ENCODE data around the gene MAP1LC3B.

The MAP1LC3B gene

GRCh38 chr16:87391950-87392820, at the start of gene MAP1LC3B:
Gene MAP1LC3B (plus strand): TSS chr16:87392336. CDS start chr16:87392428, 92 bp downstream.
- peak; percentile 71 for DNase-seq (ENCODE audit: low read depth, low spot score)
- peak within 1 kb of the TSS; percentile 96 for H3K27ac ChIP-seq

GRCh38 chr16:87342504-87342903, 49.6 kb upstream of the MAP1LC3B start:
- DNase-seq (ENCODE audit: low read depth, low spot score) = no peak
- no peak overlapping the region for H3K27ac ChIP-seq

- DNase-seq (ENCODE audit: low read depth, low spot score) = no peak
- H3K27ac ChIP-seq = no peak overlapping the region
Observed at GRCh38 chr16:87342978-87343752, 49.0 kb upstream of the MAP1LC3B start.

DNA sequence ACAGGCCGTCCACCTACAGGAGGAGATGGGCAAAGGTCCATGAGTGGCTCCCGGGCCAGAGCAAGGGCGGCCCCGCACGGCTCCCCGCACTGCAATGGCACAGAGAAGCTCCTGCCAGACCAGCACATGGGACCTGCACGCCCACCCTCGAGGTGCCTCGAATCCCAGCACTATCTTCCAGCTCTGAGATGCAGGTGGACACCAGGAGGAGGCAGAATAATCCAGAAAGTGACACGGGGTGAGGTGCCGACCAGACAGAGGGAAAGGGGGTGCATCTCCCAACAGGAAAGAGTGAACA, 48.4 kb upstream of the MAP1LC3B start:
- no peak for DNase-seq (ENCODE audit: low read depth, low spot score)
- no peak overlapping the region for H3K27ac ChIP-seq

- H3K27ac ChIP-seq = no peak overlapping the region
- DNase-seq (ENCODE audit: low read depth, low spot score) = no peak
Observed at GRCh38 chr16:87344165-87344930, 47.8 kb upstream of the MAP1LC3B start.

- H3K27ac ChIP-seq = no peak overlapping the region
- DNase-seq (ENCODE audit: low read depth, low spot score) = no peak
Observed at GRCh38 chr16:87344931-87345631, 47.1 kb upstream of the MAP1LC3B start.

DNA sequence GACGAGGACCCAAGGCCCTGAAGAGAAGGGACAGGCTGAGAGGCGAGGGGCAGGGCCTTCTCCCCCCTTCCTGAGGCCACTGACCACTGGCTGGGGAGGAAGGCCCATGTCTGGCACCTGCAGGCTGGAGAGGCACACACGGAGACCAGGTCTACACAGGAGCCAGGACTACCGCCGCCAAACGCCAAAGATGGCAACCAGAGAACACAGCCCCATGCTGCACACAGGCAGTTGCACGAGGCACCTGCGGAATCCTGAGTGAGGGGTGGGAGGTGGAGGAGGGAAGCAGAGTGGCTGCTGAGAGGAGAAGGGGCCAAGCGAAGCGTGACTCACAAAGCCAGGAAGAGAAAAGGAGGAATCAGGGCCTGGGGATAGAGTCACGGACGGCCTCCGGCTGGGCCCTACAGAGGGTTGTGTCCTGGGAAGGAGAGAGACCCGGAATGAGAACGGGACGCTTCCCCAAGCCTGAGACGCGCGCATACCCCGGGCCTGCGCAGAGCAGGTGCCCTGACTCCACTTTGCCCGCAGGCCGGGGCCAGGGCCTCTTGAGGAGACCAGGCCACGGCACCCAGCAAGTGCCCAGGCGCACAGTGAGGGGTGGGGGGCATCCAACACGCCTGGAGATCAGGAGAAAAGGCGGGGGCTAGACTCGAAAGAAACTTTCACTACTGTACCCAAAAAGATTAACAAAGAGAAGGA, 46.3 kb upstream of the MAP1LC3B start:
- no peak overlapping the region for H3K27ac ChIP-seq
- no peak for DNase-seq (ENCODE audit: low read depth, low spot score)

DNA sequence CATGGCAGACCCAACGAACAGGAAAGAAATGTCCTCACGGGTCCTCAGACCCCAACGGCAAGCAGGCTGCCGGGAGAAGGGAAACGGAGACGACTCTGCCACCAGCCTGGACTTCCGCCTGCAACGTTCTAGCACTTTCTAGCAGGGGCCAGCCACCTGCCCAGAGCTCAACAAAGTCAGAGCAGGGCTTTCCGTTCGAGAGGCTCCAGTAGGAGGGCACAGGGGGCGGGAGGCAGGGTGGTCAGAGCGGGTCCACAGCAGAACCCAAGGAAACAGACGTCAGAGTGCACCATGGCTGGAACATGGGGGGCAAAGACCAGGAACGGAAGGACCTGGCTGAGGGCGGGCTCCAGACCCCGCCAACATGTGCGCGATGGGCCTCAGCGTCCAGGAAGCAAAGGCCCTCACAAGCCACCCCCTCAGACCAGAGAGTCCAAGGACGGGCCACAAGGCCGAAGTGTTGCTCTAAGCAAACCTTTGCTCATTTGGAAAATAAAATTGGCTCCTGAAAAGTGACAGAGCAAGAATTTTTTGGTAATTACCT, 45.5 kb upstream of the MAP1LC3B start:
- H3K27ac ChIP-seq = no peak overlapping the region
- no peak for DNase-seq (ENCODE audit: low read depth, low spot score)

- H3K27ac ChIP-seq = no peak overlapping the region
- no peak for DNase-seq (ENCODE audit: low read depth, low spot score)
Observed at GRCh38 chr16:87347932-87348615, 44.1 kb upstream of the MAP1LC3B start.

GRCh38 chr16:87348616-87349157, 43.4 kb upstream of the MAP1LC3B start:
- no peak for DNase-seq (ENCODE audit: low read depth, low spot score)

GRCh38 chr16:87350031-87350430, 42.1 kb upstream of the MAP1LC3B start:
- no peak for DNase-seq (ENCODE audit: low read depth, low spot score)
- no peak overlapping the region for H3K27ac ChIP-seq

More at GRCh38 chr16:87348616-87349157, 43.4 kb upstream of the MAP1LC3B start:
- no peak overlapping the region for H3K27ac ChIP-seq

DNA sequence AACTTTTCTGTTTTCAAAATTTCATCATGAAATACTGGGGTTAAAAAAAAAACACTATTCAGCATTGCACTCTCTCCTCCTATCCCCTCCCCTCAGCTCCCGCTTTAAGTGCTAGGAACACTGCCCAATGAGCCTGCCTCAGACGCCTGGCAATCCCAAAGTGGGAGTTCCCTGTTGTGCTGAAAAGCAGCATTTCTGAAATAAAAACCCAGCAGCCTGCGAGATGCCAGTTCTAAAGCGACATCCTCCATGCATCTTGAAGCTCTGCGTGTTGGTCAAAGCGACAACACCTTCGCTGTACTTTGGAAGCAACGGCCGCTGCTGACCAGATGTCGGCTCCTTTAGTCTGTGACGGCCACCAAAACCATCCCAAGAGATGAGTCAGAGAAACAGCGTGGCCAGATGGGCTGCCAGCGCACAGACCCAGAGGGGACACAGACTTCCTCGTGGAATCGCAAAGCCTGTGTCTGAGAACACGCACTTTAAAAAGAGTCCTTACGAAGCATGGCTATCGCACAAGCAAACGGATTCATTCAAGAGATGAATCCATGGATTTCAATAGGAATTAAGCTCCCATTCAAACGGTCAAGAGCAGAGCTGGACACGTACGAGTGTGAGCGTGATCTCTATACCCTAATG, 41.3 kb upstream of the MAP1LC3B start:
- no peak overlapping the region for H3K27ac ChIP-seq
- no peak for DNase-seq (ENCODE audit: low read depth, low spot score)

GRCh38 chr16:87351320-87351698, 40.8 kb upstream of the MAP1LC3B start:
- no peak for DNase-seq (ENCODE audit: low read depth, low spot score)
- no peak overlapping the region for H3K27ac ChIP-seq

DNA sequence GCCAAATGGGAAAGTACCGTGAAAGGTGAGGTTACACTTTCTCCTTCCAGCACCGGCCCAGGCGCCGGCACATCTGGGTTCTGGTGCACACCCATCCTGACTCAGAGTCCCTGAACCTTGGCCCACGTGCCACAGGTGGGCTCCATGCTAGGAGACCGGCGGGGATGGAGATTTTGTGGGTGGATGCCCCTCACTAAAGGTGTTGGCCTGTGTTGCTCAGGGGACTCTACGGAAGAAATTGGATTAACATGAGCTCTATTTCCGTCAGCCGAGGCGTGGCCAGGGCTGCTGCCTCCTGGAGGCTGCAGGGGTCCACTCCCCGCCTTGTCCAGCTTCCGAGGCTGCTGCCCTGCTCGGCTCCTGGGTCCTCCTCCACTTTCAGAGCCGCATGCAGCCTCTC, 39.3 kb upstream of the MAP1LC3B start:
- no peak for DNase-seq (ENCODE audit: low read depth, low spot score)

DNA sequence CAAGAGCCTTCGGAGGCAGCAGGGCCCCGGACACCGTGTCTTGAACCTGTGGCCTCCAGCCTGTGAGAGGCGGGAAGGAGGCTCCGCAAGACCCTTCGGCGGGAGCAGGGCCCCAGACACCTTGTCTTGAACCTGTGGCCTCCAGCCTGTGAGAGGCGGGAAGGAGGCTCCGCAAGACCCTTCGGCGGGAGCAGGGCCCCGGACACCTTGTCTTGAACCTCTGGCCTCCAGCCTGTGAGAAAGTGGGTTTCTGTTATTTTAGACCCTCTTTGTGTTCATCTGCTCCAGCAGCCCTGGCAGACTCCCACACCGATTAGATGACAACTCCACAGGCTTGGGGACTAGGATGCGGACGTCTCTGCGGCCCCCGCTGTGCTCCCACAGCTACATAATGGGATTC, 38.5 kb upstream of the MAP1LC3B start:
- no peak for DNase-seq (ENCODE audit: low read depth, low spot score)
- no peak overlapping the region for H3K27ac ChIP-seq

More for the DNA sequence above, 39.3 kb upstream of the MAP1LC3B start:
- H3K27ac ChIP-seq = no peak overlapping the region

GRCh38 chr16:87356491-87356853, 35.7 kb upstream of the MAP1LC3B start:
- DNase-seq (ENCODE audit: low read depth, low spot score) = no peak
- H3K27ac ChIP-seq = no peak overlapping the region

DNA sequence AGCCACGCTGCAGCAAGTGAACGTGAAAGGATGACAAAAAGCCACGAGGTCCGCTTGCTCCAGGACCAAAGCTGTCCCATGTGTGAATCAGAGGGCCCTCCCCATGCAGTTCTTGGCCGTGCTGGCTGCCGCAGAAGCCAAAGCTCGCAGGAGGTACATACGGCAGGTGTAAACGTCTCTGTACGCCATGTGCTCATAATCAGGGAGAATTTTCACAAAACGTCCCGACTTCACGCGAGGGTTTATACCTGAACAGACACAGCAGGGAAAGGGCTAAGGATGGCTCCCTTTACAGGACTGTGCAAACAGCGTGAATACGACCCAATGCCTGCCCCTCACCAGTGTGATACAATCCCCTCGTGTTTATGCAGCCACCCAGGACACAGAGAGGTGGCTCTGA, 33.9 kb upstream of the MAP1LC3B start:
- no peak overlapping the region for H3K27ac ChIP-seq
- no peak for DNase-seq (ENCODE audit: low read depth, low spot score)

- no peak overlapping the region for H3K27ac ChIP-seq
- DNase-seq (ENCODE audit: low read depth, low spot score) = no peak
Observed at GRCh38 chr16:87358696-87359095, 33.4 kb upstream of the MAP1LC3B start.

Data from epithelial cell of prostate (primary cell).